ENCODE results near the gene MEF2B.

The MEF2B gene

GRCh38 chr19:19170053-19170872 is at the start of gene MEF2B:
TSS of gene MEF2B (minus strand) at chr19:19170263. CDS start at chr19:19150735, 19,528 bp downstream.
- peak; percentile 80 for DNase-seq

GRCh38 chr19:19218911-19219310 is 48.8 kb upstream of the MEF2B start:
- no peak for DNase-seq

GRCh38 chr19:19217099-19217498 is 47.0 kb upstream of the MEF2B start:
- no peak for DNase-seq

GRCh38 chr19:19215792-19216191 is 45.7 kb upstream of the MEF2B start:
- DNase-seq: no peak

GRCh38 chr19:19214892-19215291 is 44.8 kb upstream of the MEF2B start:
- DNase-seq: no peak

- DNase-seq: no peak
Observed at GRCh38 chr19:19214159-19214490, 44.1 kb upstream of the MEF2B start.

GRCh38 chr19:19213426-19214158 is 43.5 kb upstream of the MEF2B start:
- no peak for DNase-seq

GRCh38 chr19:19212916-19213315 is 42.9 kb upstream of the MEF2B start:
- DNase-seq: no peak

- DNase-seq: no peak
Observed at GRCh38 chr19:19211499-19212420, 41.7 kb upstream of the MEF2B start, which contains the start of gene NCAN. TSS of gene NCAN (plus strand) at chr19:19211958. CDS start at chr19:19216954, 4,996 bp downstream.

- peak; percentile 34 for DNase-seq
Observed at GRCh38 chr19:19209372-19209771, 39.3 kb upstream of the MEF2B start.

- no peak for DNase-seq
Observed at GRCh38 chr19:19207637-19208572, 37.8 kb upstream of the MEF2B start.

- no peak for DNase-seq
Observed at GRCh38 chr19:19206938-19207337, 36.9 kb upstream of the MEF2B start.

- no peak for DNase-seq
Observed at GRCh38 chr19:19205416-19206410, 35.6 kb upstream of the MEF2B start.

- no peak for DNase-seq
Observed at GRCh38 chr19:19204181-19204580, 34.1 kb upstream of the MEF2B start.

GRCh38 chr19:19203012-19203856 is 33.2 kb upstream of the MEF2B start, which contains the start of gene NR2C2AP:
TSS of gene NR2C2AP (minus strand) at chr19:19203414. CDS start at chr19:19203060, 354 bp downstream.
- peak; percentile 88 for DNase-seq

- DNase-seq: no peak
Observed at GRCh38 chr19:19202707-19203011, 32.6 kb upstream of the MEF2B start.

GRCh38 chr19:19201697-19202630 is 31.9 kb upstream of the MEF2B start:
- DNase-seq: no peak

GRCh38 chr19:19193926-19194325 is 23.9 kb upstream of the MEF2B start:
- DNase-seq: no peak

All from NCI-H2029 (cell line).